GM12878 (cell line): Measurements from ENCODE around the gene CD8B. TPM values are rescaled to one million over a fixed set of nuclear protein-coding genes. Genes with fewer than 3 reads are reported as not detected.

ENCODE experiments used
- ATAC-seq: fragments of 200-7000 bp; cut with Tn5 transposase; 3 replicates; pipeline ENCODE4 v1.9.1; 2020; ENCODE audit warnings: mild to moderate bottlenecking, moderate library complexity
- BruUV-seq: library from RNA; stranded (reverse); fragments of 400-500 nt; replicated peaks from 2 replicates; lab custom pipeline; 2021; lab: Mats Ljungman, UMichigan
- CTCF ChIA-PET: fragments of 300-600 bp; sonication (Branson Sonifier 250); formaldehyde crosslinking; extraction: SDS; loops from one replicate; lab custom pipeline; 2021; ENCODE audit warnings: inconsistent platforms; lab: Yijun Ruan, JAX
- POLR2A ChIA-PET: fragments of 350-600 bp; formaldehyde crosslinking; extraction: SDS; loops from one replicate; lab custom pipeline; 2021; ENCODE audit warnings: inconsistent platforms; lab: Charles Lee
- RAD21 ChIA-PET: fragments of 300-600 bp; sonication (Branson Sonifier 250); formaldehyde crosslinking; loops from one replicate; lab custom pipeline; 2023; ENCODE audit warnings: antibody characterized with exemption; ENCODE audit not compliant: unreplicated experiment; lab: Charles Lee
- SMC1A ChIA-PET: fragments of 300-600 bp; sonication (Branson Sonifier 250); formaldehyde crosslinking; loops from one replicate; lab custom pipeline; 2023; ENCODE audit not compliant: unreplicated experiment, uncharacterized antibody; lab: Charles Lee
- DNase-seq: peaks from one replicate; pipeline ENCODE4 v3.0.0-alpha.2; 2011; ENCODE audit warnings: low read depth, low spot score
- FAIRE-seq: peaks from 3 replicates; lab custom pipeline; 2011; peaks lifted over from hg19 to GRCh38; lab: Jason Lieb, UNC
- H2AFZ ChIP-seq: 2 replicates; pipeline ENCODE4 v1.6.0; 2011; ENCODE audit warnings: low read depth, low read length, control low read depth; ENCODE audit not compliant: control insufficient read depth
- H3K27ac ChIP-seq: 2 replicates; pipeline ENCODE4 v1.5.1; 2011; ENCODE audit warnings: control low read depth; ENCODE audit not compliant: control insufficient read depth, insufficient read depth
- H3K27me3 ChIP-seq, 2 experiments: replicated peaks in 1 of 2; 2 replicates each; pipeline versions ENCODE4 v1.6.0 to v1.6.1; 2011; ENCODE audit warnings: low read length in 1 of 2; ENCODE audit not compliant: control insufficient read depth in 2 of 2, insufficient read depth in 2 of 2
- H3K36me3 ChIP-seq, 2 experiments: 2 replicates each; pipeline ENCODE4 v1.5.1; 2011; ENCODE audit warnings: low read length in 1 of 2; ENCODE audit not compliant: control insufficient read depth in 2 of 2, insufficient read depth in 2 of 2
- H3K4me1 ChIP-seq: 2 replicates; pipeline ENCODE4 v1.6.1; 2011; ENCODE audit warnings: mild to moderate bottlenecking, low read length, moderate library complexity, mixed read lengths; ENCODE audit not compliant: control insufficient read depth, insufficient read depth
- H3K4me2 ChIP-seq: 2 replicates; pipeline ENCODE4 v1.6.0; 2011; ENCODE audit warnings: control low read depth; ENCODE audit not compliant: control insufficient read depth, insufficient read depth
- H3K4me3 ChIP-seq: fragments of 200-600 bp; sonication (generic); 2 replicates; pipeline ENCODE4 v1.5.1; 2016
- H3K79me2 ChIP-seq: 2 replicates; pipeline ENCODE4 v1.6.0; 2011; ENCODE audit warnings: low read length; ENCODE audit not compliant: control insufficient read depth, insufficient read depth
- H3K9ac ChIP-seq: 2 replicates; pipeline ENCODE4 v1.8.0; 2011; ENCODE audit warnings: low read length, control low read depth, mixed read lengths; ENCODE audit not compliant: control insufficient read depth, insufficient read depth
- H3K9me3 ChIP-seq: replicated peaks from 3 replicates; pipeline ENCODE4 v1.5.1; 2011; ENCODE audit warnings: mild to moderate bottlenecking, low read length; ENCODE audit not compliant: control insufficient read depth, insufficient read depth
- H4K20me1 ChIP-seq: 2 replicates; pipeline ENCODE4 v1.6.0; 2011; ENCODE audit not compliant: control insufficient read depth, insufficient read depth
- CHD1 ChIP-seq: IDR thresholded peaks from 2 replicates; pipeline ENCODE4 v1.6.1; 2012; ENCODE audit warnings: low read depth, low read length, improper control_type of control experiment
- HDAC2 ChIP-seq: fragments of 200-600 bp; sonication (generic); IDR thresholded peaks from 2 replicates; pipeline ENCODE4 v1.6.1; 2017
- IRF4 ChIP-seq: IDR thresholded peaks from 2 replicates; pipeline ENCODE4 v1.6.1; 2011; ENCODE audit warnings: low read depth, low read length
- MYB ChIP-seq: fragments of 150-350 bp; IDR thresholded peaks from 2 replicates; pipeline ENCODE4 v1.6.1; 2014; ENCODE audit warnings: mild to moderate bottlenecking, low read depth, low read length, borderline replicate concordance
- NR2C2 ChIP-seq: IDR thresholded peaks from 2 replicates; pipeline ENCODE4 v1.6.1; 2011; ENCODE audit warnings: borderline replicate concordance, low read depth; ENCODE audit not compliant: control insufficient read depth, insufficient read length
- RCOR1 ChIP-seq: conservative IDR thresholded peaks from 2 replicates; pipeline ENCODE4 v1.6.1; 2012; ENCODE audit warnings: low read depth, low read length, improper control_type of control experiment
- SMARCA5 ChIP-seq: fragments of 450-650 bp; IDR thresholded peaks from 2 replicates; pipeline ENCODE4 v1.6.1; 2017; ENCODE audit warnings: mild to moderate bottlenecking
- SPI1 ChIP-seq: IDR thresholded peaks from 2 replicates; pipeline ENCODE4 v1.6.1; 2011; ENCODE audit warnings: low read depth, mild to moderate bottlenecking, low read length, moderate library complexity, borderline replicate concordance; ENCODE audit not compliant: insufficient read depth
- TARDBP ChIP-seq: IDR thresholded peaks from 2 replicates; pipeline ENCODE4 v1.6.1; 2016; ENCODE audit warnings: borderline replicate concordance
- WGBS: methylation state at CpG from one replicate; pipeline ENCODE4 v1.1.6; 2016; ENCODE audit warnings: low lambda C conversion rate; ENCODE audit not compliant: insufficient replicate concordance, insufficient coverage; ENCODE audit errors: missing lambda C conversion rate; 5-methylcytosine and 5-hydroxymethylcytosine counted together
- in situ Hi-C: fragments of 300-500 bp; cut with MboI; formaldehyde crosslinking; loops from 9 replicates; pipeline ENCODE4 v1.14.3; 2018; ENCODE audit warnings: mixed read lengths
- intact Hi-C: fragments of 100-400 bp; cut with micrococcal nuclease; formaldehyde crosslinking; loops from one replicate; pipeline ENCODE4 v1.14.2; 2022; ENCODE audit not compliant: unreplicated experiment
- polyA plus RNA-seq, 11 experiments: library from polyadenylated mRNA; depleted of rRNA in 4 of 11; unstranded in 6 of 11; stranded (reverse) in 5 of 11; fragments of >200 nt; fragmentation: Nextera tagmentation in 4 of 11; fragmentation: Illumina TruSeq in 1 of 11; extraction: Ambion mirVana in 4 of 11; extraction: Trizol in 1 of 11; gene quantifications; 1 replicate in 1 of 11; 2 replicates in 10 of 11; pipeline versions ENCODE4 v1.2.1 to v1.2.3, GENCODE V29; 2011 to 2016; ENCODE audit warnings: inconsistent platforms in 2 of 11, missing spikeins in 2 of 11, low read depth in 1 of 11
- total RNA-seq, 4 experiments: library from RNA; depleted of rRNA in 3 of 4; stranded (reverse); fragments of >200 nt in 3 of 4; fragmentation: Illumina TruSeq in 1 of 4; extraction: Trizol in 1 of 4; gene quantifications; 2 replicates each; pipeline versions ENCODE4 v1.2.1 to v1.2.3, GENCODE V29; 2013 to 2021
- TF ChIP-seq, protein P1 (sequence below): fragments of 150-350 bp; IDR thresholded peaks from 2 replicates; pipeline ENCODE4 v1.6.1; 2016; ENCODE audit warnings: low read depth, low read length
- TF ChIP-seq, protein P2 (sequence below): fragments of 450-650 bp; IDR thresholded peaks from 2 replicates; pipeline ENCODE4 v1.6.1; 2017; ENCODE audit warnings: mild to moderate bottlenecking, moderate library complexity
- TF ChIP-seq, protein P3 (sequence below): IDR thresholded peaks from 2 replicates; pipeline ENCODE4 v1.6.1; 2011; ENCODE audit warnings: borderline replicate concordance, low read depth, mild to moderate bottlenecking, moderate library complexity, mixed read lengths, low read length; ENCODE audit not compliant: insufficient read depth; ENCODE audit errors: extremely low read length

CD8B gene
- total and polyA plus RNA-seq, 10 of the 15 experiments (the other 5 are each of a cell fraction or from before 2014, with no cell fraction given), result 0.21 TPM; not detected in 9

DNA sequence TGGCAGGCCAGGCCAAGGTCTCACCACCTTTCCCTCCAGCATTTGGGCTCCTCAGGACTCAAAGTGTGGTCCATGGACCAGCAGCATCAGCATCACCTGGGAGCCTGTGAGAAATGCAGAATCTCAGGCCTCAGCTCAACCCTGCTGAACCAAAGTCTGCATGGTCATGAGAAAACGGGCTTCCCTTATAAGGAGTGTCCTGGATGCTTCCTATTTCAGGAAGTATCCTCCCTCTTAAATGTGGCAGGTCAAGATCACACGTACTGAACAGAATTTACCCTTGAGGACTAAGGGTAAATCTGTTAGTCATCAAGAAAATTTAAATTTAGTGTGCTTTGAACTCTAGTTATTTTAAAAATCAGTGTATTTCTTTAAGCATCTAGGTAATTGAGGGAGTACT is 82.7 kb downstream of the CD8B start:
- Histone ChIP-seq H2AFZ (no peak overlapping the region), H3K79me2 (no peaks in the 10 kb centered on the region), H3K9me3 (no peaks in the 10 kb centered on the region), H3K36me3 (peaks cover 1 to 13% of the 10 kb centered on the region in 2 experiments; a peak in 3 of 4 replicates), H3K27me3 (no peaks in the 10 kb centered on the region), H3K4me2 (no peak overlapping the region), H3K4me1 (peaks cover 8% of the 10 kb centered on the region), H3K4me3 (no peak overlapping the region), H3K9ac (no peak overlapping the region), H3K27ac (no peak overlapping the region), H4K20me1 (no peaks in the 10 kb centered on the region)
- no TSS peak for BruUV-seq
- POLR2A ChIA-PET, result no interaction called here
- DNase-seq, result no peak
- intact Hi-C loops (no loop called here), in situ Hi-C loops (no loop called here)
- SMC1A ChIA-PET, result interaction anchor here (1.4 kb wide), 1 partner anchor 17 kb away, joined by 4 read pairs; no protein-coding TSS in a partner anchor
- no peak for FAIRE-seq
- RAD21 ChIA-PET, result no interaction called here
- no peak for ATAC-seq
- 67% methylated on average over 2 of the region's 2 CpGs for WGBS
- CTCF ChIA-PET, result interaction anchor here (1.4 to 2.9 kb wide), 2 partner anchors 13 to 14 kb away, joined by 5 to 13 read pairs; no protein-coding TSS in a partner anchor
- TF ChIP-seq IRF4 (no peak), TARDBP (no peak), CHD1 (no peak), NR2C2 (no peak), HDAC2 (no peak), RCOR1 (no peak), SPI1 (no peak), SMARCA5 (no peak), MYB (no peak)
- TF ChIP-seq, protein P1, sequence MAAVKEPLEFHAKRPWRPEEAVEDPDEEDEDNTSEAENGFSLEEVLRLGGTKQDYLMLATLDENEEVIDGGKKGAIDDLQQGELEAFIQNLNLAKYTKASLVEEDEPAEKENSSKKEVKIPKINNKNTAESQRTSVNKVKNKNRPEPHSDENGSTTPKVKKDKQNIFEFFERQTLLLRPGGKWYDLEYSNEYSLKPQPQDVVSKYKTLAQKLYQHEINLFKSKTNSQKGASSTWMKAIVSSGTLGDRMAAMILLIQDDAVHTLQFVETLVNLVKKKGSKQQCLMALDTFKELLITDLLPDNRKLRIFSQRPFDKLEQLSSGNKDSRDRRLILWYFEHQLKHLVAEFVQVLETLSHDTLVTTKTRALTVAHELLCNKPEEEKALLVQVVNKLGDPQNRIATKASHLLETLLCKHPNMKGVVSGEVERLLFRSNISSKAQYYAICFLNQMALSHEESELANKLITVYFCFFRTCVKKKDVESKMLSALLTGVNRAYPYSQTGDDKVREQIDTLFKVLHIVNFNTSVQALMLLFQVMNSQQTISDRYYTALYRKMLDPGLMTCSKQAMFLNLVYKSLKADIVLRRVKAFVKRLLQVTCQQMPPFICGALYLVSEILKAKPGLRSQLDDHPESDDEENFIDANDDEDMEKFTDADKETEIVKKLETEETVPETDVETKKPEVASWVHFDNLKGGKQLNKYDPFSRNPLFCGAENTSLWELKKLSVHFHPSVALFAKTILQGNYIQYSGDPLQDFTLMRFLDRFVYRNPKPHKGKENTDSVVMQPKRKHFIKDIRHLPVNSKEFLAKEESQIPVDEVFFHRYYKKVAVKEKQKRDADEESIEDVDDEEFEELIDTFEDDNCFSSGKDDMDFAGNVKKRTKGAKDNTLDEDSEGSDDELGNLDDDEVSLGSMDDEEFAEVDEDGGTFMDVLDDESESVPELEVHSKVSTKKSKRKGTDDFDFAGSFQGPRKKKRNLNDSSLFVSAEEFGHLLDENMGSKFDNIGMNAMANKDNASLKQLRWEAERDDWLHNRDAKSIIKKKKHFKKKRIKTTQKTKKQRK, result no peak
- TF ChIP-seq, protein P2, sequence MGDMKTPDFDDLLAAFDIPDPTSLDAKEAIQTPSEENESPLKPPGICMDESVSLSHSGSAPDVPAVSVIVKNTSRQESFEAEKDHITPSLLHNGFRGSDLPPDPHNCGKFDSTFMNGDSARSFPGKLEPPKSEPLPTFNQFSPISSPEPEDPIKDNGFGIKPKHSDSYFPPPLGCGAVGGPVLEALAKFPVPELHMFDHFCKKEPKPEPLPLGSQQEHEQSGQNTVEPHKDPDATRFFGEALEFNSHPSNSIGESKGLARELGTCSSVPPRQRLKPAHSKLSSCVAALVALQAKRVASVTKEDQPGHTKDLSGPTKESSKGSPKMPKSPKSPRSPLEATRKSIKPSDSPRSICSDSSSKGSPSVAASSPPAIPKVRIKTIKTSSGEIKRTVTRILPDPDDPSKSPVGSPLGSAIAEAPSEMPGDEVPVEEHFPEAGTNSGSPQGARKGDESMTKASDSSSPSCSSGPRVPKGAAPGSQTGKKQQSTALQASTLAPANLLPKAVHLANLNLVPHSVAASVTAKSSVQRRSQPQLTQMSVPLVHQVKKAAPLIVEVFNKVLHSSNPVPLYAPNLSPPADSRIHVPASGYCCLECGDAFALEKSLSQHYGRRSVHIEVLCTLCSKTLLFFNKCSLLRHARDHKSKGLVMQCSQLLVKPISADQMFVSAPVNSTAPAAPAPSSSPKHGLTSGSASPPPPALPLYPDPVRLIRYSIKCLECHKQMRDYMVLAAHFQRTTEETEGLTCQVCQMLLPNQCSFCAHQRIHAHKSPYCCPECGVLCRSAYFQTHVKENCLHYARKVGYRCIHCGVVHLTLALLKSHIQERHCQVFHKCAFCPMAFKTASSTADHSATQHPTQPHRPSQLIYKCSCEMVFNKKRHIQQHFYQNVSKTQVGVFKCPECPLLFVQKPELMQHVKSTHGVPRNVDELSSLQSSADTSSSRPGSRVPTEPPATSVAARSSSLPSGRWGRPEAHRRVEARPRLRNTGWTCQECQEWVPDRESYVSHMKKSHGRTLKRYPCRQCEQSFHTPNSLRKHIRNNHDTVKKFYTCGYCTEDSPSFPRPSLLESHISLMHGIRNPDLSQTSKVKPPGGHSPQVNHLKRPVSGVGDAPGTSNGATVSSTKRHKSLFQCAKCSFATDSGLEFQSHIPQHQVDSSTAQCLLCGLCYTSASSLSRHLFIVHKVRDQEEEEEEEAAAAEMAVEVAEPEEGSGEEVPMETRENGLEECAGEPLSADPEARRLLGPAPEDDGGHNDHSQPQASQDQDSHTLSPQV, result no peak
- TF ChIP-seq, protein P3, sequence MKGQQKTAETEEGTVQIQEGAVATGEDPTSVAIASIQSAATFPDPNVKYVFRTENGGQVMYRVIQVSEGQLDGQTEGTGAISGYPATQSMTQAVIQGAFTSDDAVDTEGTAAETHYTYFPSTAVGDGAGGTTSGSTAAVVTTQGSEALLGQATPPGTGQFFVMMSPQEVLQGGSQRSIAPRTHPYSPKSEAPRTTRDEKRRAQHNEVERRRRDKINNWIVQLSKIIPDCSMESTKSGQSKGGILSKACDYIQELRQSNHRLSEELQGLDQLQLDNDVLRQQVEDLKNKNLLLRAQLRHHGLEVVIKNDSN, result no peak
